Endothelial cell of umbilical vein (primary cell): ENCODE data around the gene NELFB. TPM values are rescaled to one million over a fixed set of nuclear protein-coding genes. Genes with fewer than 3 reads are reported as not detected.

Experiments used
- BruUV-seq: library from RNA; stranded (reverse); fragments of 400-500 nt; replicated peaks from 2 replicates; lab custom pipeline; 2021; lab: Mats Ljungman, UMichigan
- CTCF ChIA-PET: fragments of 300-600, 350-600 bp; sonication (Branson Sonifier 250); formaldehyde crosslinking; loops from one replicate; lab custom pipeline; 2021; ENCODE audit warnings: antibody characterized with exemption, inconsistent platforms; lab: Charles Lee
- POLR2A ChIA-PET: fragments of 300-600, 350-600 bp; sonication (Branson Sonifier 250); formaldehyde crosslinking; loops from one replicate; lab custom pipeline; 2021; ENCODE audit warnings: antibody characterized with exemption, inconsistent platforms; lab: Charles Lee
- DNase-seq: peaks from one replicate; pipeline ENCODE4 v3.0.0-alpha.2; 2011; ENCODE audit warnings: low read depth, low spot score
- FAIRE-seq: peaks from 2 replicates; lab custom pipeline; 2011; peaks lifted over from hg19 to GRCh38; lab: Jason Lieb, UNC
- H2AFZ ChIP-seq: 2 replicates; pipeline ENCODE4 v1.6.0; 2012; ENCODE audit warnings: low read depth, low read length, control low read depth, inconsistent platforms
- H3K27ac ChIP-seq: 2 replicates; pipeline ENCODE4 v1.5.1; 2011; ENCODE audit warnings: low read depth, mild to moderate bottlenecking, control low read depth, low read length, moderate library complexity; ENCODE audit not compliant: insufficient read depth
- H3K27me3 ChIP-seq, 2 experiments: 2 replicates each; pipeline versions ENCODE4 v1.6.0 to v1.6.1; 2011; ENCODE audit warnings: low read length in 2 of 2, mixed read lengths in 1 of 2; ENCODE audit not compliant: control insufficient read depth in 2 of 2, insufficient read depth in 2 of 2
- H3K36me3 ChIP-seq, 2 experiments: 2 replicates in 1 of 2; 3 replicates in 1 of 2; pipeline ENCODE4 v1.5.1; 2011; ENCODE audit warnings: low read length in 2 of 2, mild to moderate bottlenecking in 1 of 2, moderate library complexity in 1 of 2; ENCODE audit not compliant: control insufficient read depth in 2 of 2, insufficient read depth in 2 of 2; ENCODE audit errors: extremely low read depth in 1 of 2
- H3K4me1 ChIP-seq: 3 replicates; pipeline ENCODE4 v1.5.1; 2011; ENCODE audit warnings: mild to moderate bottlenecking, low read length; ENCODE audit not compliant: control insufficient read depth, insufficient read depth; ENCODE audit errors: extremely low read depth
- H3K4me2 ChIP-seq: 2 replicates; pipeline ENCODE4 v1.6.1; 2011; ENCODE audit warnings: low read length, control low read depth, mixed read lengths; ENCODE audit not compliant: insufficient read depth
- H3K4me3 ChIP-seq, 3 experiments: fragments of 200-600 bp in 1 of 3; sonication (generic), shearing (Covaris generic) in 1 of 3; replicated peaks in 1 of 3; 2 replicates each; pipeline ENCODE4 v1.5.1; 2011 to 2016; ENCODE audit warnings: control low read depth in 3 of 3, low read length in 3 of 3, mild to moderate bottlenecking in 2 of 3, inconsistent platforms in 1 of 3, low read depth in 1 of 3, moderate library complexity in 1 of 3; ENCODE audit not compliant: insufficient read depth in 1 of 3
- H3K79me2 ChIP-seq: 2 replicates; pipeline ENCODE4 v1.6.0; 2012; ENCODE audit warnings: low read length, inconsistent platforms; ENCODE audit not compliant: control insufficient read depth, insufficient read depth
- H3K9ac ChIP-seq: replicated peaks from 2 replicates; pipeline ENCODE3; 2011; ENCODE audit warnings: low read length, control low read depth; ENCODE audit not compliant: insufficient read depth; ENCODE audit errors: extremely low read depth
- H3K9me1 ChIP-seq: replicated peaks from 3 replicates; pipeline ENCODE4 v1.6.0; 2011; ENCODE audit warnings: mild to moderate bottlenecking, low read length; ENCODE audit not compliant: control insufficient read depth, insufficient read depth; ENCODE audit errors: extremely low read depth
- H3K9me3 ChIP-seq: replicated peaks from 2 replicates; pipeline ENCODE4 v1.5.1; 2012; ENCODE audit warnings: low read length, inconsistent platforms; ENCODE audit not compliant: control insufficient read depth, insufficient read depth
- H4K20me1 ChIP-seq: replicated peaks from 2 replicates; pipeline ENCODE3; 2011; ENCODE audit warnings: mild to moderate bottlenecking, low read length; ENCODE audit not compliant: control insufficient read depth, insufficient read depth; ENCODE audit errors: extremely low read depth
- EZH2 ChIP-seq: IDR thresholded peaks from 2 replicates; pipeline ENCODE4 v1.6.1; 2012; ENCODE audit warnings: borderline replicate concordance, low read depth, mild to moderate bottlenecking, moderate library complexity, low read length, inconsistent platforms; ENCODE audit not compliant: severe bottlenecking
- FOS ChIP-seq: IDR thresholded peaks from 2 replicates; pipeline ENCODE4 v1.6.1; 2011; ENCODE audit warnings: mild to moderate bottlenecking, low read length, moderate library complexity, borderline replicate concordance; ENCODE audit not compliant: insufficient read depth
- GATA2 ChIP-seq: IDR thresholded peaks from 2 replicates; pipeline ENCODE4 v1.7.0; 2011; ENCODE audit warnings: low read depth, mild to moderate bottlenecking, moderate library complexity, mixed read lengths, low read length; ENCODE audit not compliant: insufficient read length, insufficient read depth
- JUN ChIP-seq: IDR thresholded peaks from 2 replicates; pipeline ENCODE4 v1.6.1; 2011; ENCODE audit warnings: borderline replicate concordance, low read depth; ENCODE audit not compliant: insufficient read length, insufficient read depth
- MYC ChIP-seq: IDR thresholded peaks from one replicate; pipeline ENCODE4 v1.6.1; 2011; ENCODE audit warnings: mild to moderate bottlenecking, low read depth, low read length
- POLR2A ChIP-seq: IDR thresholded peaks from 2 replicates; pipeline ENCODE4 v1.6.1; 2012; ENCODE audit warnings: low read depth, mild to moderate bottlenecking, control low read depth, low read length
- POLR2AphosphoS5 ChIP-seq: IDR thresholded peaks from 2 replicates; pipeline ENCODE4 v1.6.1; 2012; ENCODE audit warnings: low read depth, mild to moderate bottlenecking, control low read depth, low read length, moderate library complexity; ENCODE audit not compliant: insufficient read depth
- dilution Hi-C: fragments of 300-500 bp; cut with MboI; formaldehyde crosslinking; loops from one replicate; pipeline ENCODE4 v1.15.0; 2019; ENCODE audit warnings: low sequenced_read_pairs; ENCODE audit not compliant: extremely low pct_ligation_motif_present
- intact Hi-C: fragments of 100-400 bp; cut with micrococcal nuclease; formaldehyde crosslinking; loops from one replicate; pipeline ENCODE4 v1.10.0; 2022
- polyA plus RNA-seq, 4 experiments: library from polyadenylated mRNA; depleted of rRNA in 3 of 4; stranded (reverse) in 3 of 4; unstranded in 1 of 4; fragments of >200 nt; gene quantifications; 2 replicates each; pipeline versions ENCODE4 v1.2.1 to v1.2.3, GENCODE V29; 2011 to 2012; ENCODE audit warnings: missing spikeins in 1 of 4
- total RNA-seq: library from RNA; stranded (reverse); gene quantifications from 2 replicates; pipeline ENCODE4 v1.2.3, GENCODE V29; 2021
- TF ChIP-seq, protein P1 (sequence below), 2 donors: IDR thresholded peaks; 1 replicate in 1 of 2; 2 replicates in 1 of 2; pipeline ENCODE4 v1.5.1; 2011; ENCODE audit warnings: low read length in 2 of 2, mild to moderate bottlenecking in 2 of 2, moderate library complexity in 2 of 2, control low read depth in 1 of 2, inconsistent platforms in 1 of 2, low read depth in 1 of 2; ENCODE audit not compliant: insufficient read depth in 1 of 2; ENCODE audit errors: extremely low read depth in 1 of 2
- TF ChIP-seq, protein P2 (sequence below): IDR thresholded peaks from 2 replicates; pipeline ENCODE4 v1.6.1; 2011; ENCODE audit not compliant: insufficient read depth, insufficient read length

Gene NELFB
- total and polyA plus RNA-seq, 2 donors (not counting 3 experiments of a cell fraction or from before 2014, with no cell fraction given), result 62.3 to 76.1 TPM

- Histone ChIP-seq H3K4me1 (peaks cover 35% of the 10 kb centered on the region), H3K27ac (no peak overlapping the region), H2AFZ (no peak overlapping the region), H3K27me3 (no peaks in the 10 kb centered on the region), H3K4me3 (no peak overlapping the region), H3K9me1 (no peaks in the 10 kb centered on the region), H3K9me3 (no peaks in the 10 kb centered on the region), H3K36me3 (peaks cover 0 to 23% of the 10 kb centered on the region in 2 experiments), H3K79me2 (no peaks in the 10 kb centered on the region), H4K20me1 (no peaks in the 10 kb centered on the region), H3K9ac (no peak overlapping the region), H3K4me2 (no peak overlapping the region)
- TF ChIP-seq GATA2, result no peak
- TF ChIP-seq POLR2AphosphoS5, result no peak
- TF ChIP-seq, protein P1, sequence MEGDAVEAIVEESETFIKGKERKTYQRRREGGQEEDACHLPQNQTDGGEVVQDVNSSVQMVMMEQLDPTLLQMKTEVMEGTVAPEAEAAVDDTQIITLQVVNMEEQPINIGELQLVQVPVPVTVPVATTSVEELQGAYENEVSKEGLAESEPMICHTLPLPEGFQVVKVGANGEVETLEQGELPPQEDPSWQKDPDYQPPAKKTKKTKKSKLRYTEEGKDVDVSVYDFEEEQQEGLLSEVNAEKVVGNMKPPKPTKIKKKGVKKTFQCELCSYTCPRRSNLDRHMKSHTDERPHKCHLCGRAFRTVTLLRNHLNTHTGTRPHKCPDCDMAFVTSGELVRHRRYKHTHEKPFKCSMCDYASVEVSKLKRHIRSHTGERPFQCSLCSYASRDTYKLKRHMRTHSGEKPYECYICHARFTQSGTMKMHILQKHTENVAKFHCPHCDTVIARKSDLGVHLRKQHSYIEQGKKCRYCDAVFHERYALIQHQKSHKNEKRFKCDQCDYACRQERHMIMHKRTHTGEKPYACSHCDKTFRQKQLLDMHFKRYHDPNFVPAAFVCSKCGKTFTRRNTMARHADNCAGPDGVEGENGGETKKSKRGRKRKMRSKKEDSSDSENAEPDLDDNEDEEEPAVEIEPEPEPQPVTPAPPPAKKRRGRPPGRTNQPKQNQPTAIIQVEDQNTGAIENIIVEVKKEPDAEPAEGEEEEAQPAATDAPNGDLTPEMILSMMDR (IDR thresholded peaks at IDR 0.05; ENCODE audit: extremely low read depth in 1 of 2, insufficient read depth in 1 of 2, low read depth in 1 of 2, low read length in 2 of 2), result no peak
- TF ChIP-seq POLR2A, result no peak
- no peak for TF ChIP-seq EZH2
- TF ChIP-seq JUN, result no peak
- no peak for TF ChIP-seq MYC
- TF ChIP-seq, protein P2, sequence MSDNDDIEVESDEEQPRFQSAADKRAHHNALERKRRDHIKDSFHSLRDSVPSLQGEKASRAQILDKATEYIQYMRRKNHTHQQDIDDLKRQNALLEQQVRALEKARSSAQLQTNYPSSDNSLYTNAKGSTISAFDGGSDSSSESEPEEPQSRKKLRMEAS, result no peak
- TF ChIP-seq FOS, result no peak
- dilution Hi-C loops, result no loop called here
- FAIRE-seq (no peak), DNase-seq (no peak)
- BruUV-seq, result no TSS peak
- CTCF ChIA-PET, result interaction anchor here (0.5 to 0.6 kb wide), 2 partner anchors 11 to 24 kb away, joined by 3 read pairs; no protein-coding TSS in a partner anchor
- POLR2A ChIA-PET, result no interaction called here
- intact Hi-C loops, result no loop called here
Measured at GRCh38 chr9:137272241-137273094, 17.3 kb downstream of the NELFB start.
